ENCODE results near the gene THSD4.

The THSD4 gene

DNA sequence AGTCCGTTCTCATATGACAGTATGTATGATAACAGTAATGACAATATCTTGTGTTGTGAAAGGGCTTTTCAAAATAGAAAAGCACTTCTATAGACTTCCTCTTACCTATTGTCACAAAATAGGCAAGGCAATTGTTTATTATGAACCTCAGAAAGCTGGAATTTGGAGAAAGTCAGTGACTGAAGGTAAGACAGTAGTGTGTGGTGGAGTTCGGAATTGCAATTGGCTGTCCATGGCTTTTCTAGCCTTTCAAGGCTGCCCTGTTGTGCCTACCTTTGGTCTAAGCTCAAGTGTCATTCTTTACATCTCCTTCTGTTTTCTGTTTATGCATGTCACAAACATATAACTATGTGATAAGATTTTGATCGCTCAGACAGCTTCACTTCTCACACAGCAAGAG is 475.8 kb downstream of the THSD4 start:
- Histone ChIP-seq H3K9ac (no peak overlapping the region), H3K36me3 (ENCODE audit: insufficient read depth) (no peaks in the 10 kb centered on the region), H4K20me1 (ENCODE audit: insufficient read depth) (no peaks in the 10 kb centered on the region), H3K79me2 (ENCODE audit: insufficient read depth, low read depth) (no peaks in the 10 kb centered on the region), H2AFZ (ENCODE audit: low read depth) (no peak overlapping the region), H3K4me1 (ENCODE audit: low read depth, poor library complexity, severe bottlenecking) (no peaks in the 10 kb centered on the region), H3K27me3 (ENCODE audit: insufficient read depth, low read depth) (no peaks in the 10 kb centered on the region), H3K27ac (no peak overlapping the region), H3K4me2 (no peak overlapping the region), H3K4me3 (IDR thresholded peaks at IDR 0.05; ENCODE audit: insufficient read depth, low read depth, low read length) (no peak overlapping the region)
- TF ChIP-seq, protein P1, sequence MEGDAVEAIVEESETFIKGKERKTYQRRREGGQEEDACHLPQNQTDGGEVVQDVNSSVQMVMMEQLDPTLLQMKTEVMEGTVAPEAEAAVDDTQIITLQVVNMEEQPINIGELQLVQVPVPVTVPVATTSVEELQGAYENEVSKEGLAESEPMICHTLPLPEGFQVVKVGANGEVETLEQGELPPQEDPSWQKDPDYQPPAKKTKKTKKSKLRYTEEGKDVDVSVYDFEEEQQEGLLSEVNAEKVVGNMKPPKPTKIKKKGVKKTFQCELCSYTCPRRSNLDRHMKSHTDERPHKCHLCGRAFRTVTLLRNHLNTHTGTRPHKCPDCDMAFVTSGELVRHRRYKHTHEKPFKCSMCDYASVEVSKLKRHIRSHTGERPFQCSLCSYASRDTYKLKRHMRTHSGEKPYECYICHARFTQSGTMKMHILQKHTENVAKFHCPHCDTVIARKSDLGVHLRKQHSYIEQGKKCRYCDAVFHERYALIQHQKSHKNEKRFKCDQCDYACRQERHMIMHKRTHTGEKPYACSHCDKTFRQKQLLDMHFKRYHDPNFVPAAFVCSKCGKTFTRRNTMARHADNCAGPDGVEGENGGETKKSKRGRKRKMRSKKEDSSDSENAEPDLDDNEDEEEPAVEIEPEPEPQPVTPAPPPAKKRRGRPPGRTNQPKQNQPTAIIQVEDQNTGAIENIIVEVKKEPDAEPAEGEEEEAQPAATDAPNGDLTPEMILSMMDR (conservative IDR thresholded peaks at IDR 0.05; ENCODE audit: low read depth, low read length): no peak

GRCh38 chr15:71592203-71592602 is 476.9 kb downstream of the THSD4 start:
- H2AFZ ChIP-seq (ENCODE audit: low read depth): no peak overlapping the region
- H3K4me1 ChIP-seq (ENCODE audit: low read depth, poor library complexity, severe bottlenecking): no peaks in the 10 kb centered on the region
- no peak overlapping the region for H3K9ac ChIP-seq
- no peak overlapping the region for H3K27ac ChIP-seq
- H3K4me3 ChIP-seq (IDR thresholded peaks at IDR 0.05; ENCODE audit: insufficient read depth, low read depth, low read length): no peak overlapping the region
- no peaks in the 10 kb centered on the region for H3K79me2 ChIP-seq (ENCODE audit: insufficient read depth, low read depth)
- no peaks in the 10 kb centered on the region for H3K36me3 ChIP-seq (ENCODE audit: insufficient read depth)
- no peak overlapping the region for H3K4me2 ChIP-seq
- TF ChIP-seq, protein P1 (conservative IDR thresholded peaks at IDR 0.05; ENCODE audit: low read depth, low read length): no peak
- no peaks in the 10 kb centered on the region for H3K27me3 ChIP-seq (ENCODE audit: insufficient read depth, low read depth)
- H4K20me1 ChIP-seq (ENCODE audit: insufficient read depth): no peaks in the 10 kb centered on the region

GRCh38 chr15:71595846-71596553 is 480.7 kb downstream of the THSD4 start:
- no peaks in the 10 kb centered on the region for H3K79me2 ChIP-seq (ENCODE audit: insufficient read depth, low read depth)
- no peak overlapping the region for H3K4me3 ChIP-seq (IDR thresholded peaks at IDR 0.05; ENCODE audit: insufficient read depth, low read depth, low read length)
- H3K4me2 ChIP-seq: no peak overlapping the region
- H3K27ac ChIP-seq: no peak overlapping the region
- no peak overlapping the region for H2AFZ ChIP-seq (ENCODE audit: low read depth)
- TF ChIP-seq, protein P1 (conservative IDR thresholded peaks at IDR 0.05; ENCODE audit: low read depth, low read length): no peak
- H3K27me3 ChIP-seq (ENCODE audit: insufficient read depth, low read depth): no peaks in the 10 kb centered on the region
- H3K9ac ChIP-seq: no peak overlapping the region
- no peaks in the 10 kb centered on the region for H3K4me1 ChIP-seq (ENCODE audit: low read depth, poor library complexity, severe bottlenecking)
- H4K20me1 ChIP-seq (ENCODE audit: insufficient read depth): no peaks in the 10 kb centered on the region
- no peaks in the 10 kb centered on the region for H3K36me3 ChIP-seq (ENCODE audit: insufficient read depth)

GRCh38 chr15:71596672-71597071 is 481.4 kb downstream of the THSD4 start:
- no peaks in the 10 kb centered on the region for H3K79me2 ChIP-seq (ENCODE audit: insufficient read depth, low read depth)
- H3K27me3 ChIP-seq (ENCODE audit: insufficient read depth, low read depth): no peaks in the 10 kb centered on the region
- H3K4me2 ChIP-seq: no peak overlapping the region
- TF ChIP-seq, protein P1 (conservative IDR thresholded peaks at IDR 0.05; ENCODE audit: low read depth, low read length): no peak
- H4K20me1 ChIP-seq (ENCODE audit: insufficient read depth): no peaks in the 10 kb centered on the region
- H2AFZ ChIP-seq (ENCODE audit: low read depth): no peak overlapping the region
- H3K27ac ChIP-seq: no peak overlapping the region
- no peaks in the 10 kb centered on the region for H3K4me1 ChIP-seq (ENCODE audit: low read depth, poor library complexity, severe bottlenecking)
- no peak overlapping the region for H3K4me3 ChIP-seq (IDR thresholded peaks at IDR 0.05; ENCODE audit: insufficient read depth, low read depth, low read length)
- no peak overlapping the region for H3K9ac ChIP-seq
- no peaks in the 10 kb centered on the region for H3K36me3 ChIP-seq (ENCODE audit: insufficient read depth)
